SU-DHL-6 (cell line): Measurements from ENCODE around the gene NT5C1A.

Source experiments
- EZH2phosphoT487 ChIP-seq: fragments of 200-600 bp; sonication (generic), shearing (Covaris generic); conservative IDR thresholded peaks from 2 replicates; pipeline ENCODE4 v1.6.1; 2018; ENCODE audit warnings: mild to moderate bottlenecking, antibody characterized with exemption, low read length, moderate library complexity, mixed read lengths
- TF ChIP-seq, protein P1 (sequence below): fragments of 200-600 bp; sonication (generic); IDR thresholded peaks from one replicate; pipeline ENCODE4 v1.5.1; 2017; ENCODE audit warnings: antibody characterized with exemption, mild to moderate bottlenecking, low read length, moderate library complexity; ENCODE audit not compliant: insufficient read depth, poor library complexity, severe bottlenecking

DNA sequence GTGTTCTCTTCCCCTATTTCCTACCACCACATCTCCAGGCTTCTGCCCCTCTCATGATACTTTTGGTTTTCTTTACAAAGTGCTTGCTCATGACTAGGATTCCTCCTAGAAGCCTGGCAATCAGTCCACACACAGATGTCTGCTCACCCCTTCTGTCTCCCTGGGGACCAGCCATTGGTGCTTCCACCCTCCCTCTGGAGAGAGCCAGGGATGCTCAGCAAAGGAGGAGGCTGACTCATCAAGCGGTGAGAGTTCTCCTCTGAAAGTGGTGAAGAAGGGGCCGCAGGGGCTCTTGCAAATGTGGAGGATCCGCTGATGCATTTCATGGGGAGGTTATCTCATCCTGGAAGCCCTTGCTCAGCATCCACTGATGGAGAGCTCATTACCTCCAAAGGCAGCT lies 14.5 kb downstream of the NT5C1A start:
- TF ChIP-seq, protein P1, sequence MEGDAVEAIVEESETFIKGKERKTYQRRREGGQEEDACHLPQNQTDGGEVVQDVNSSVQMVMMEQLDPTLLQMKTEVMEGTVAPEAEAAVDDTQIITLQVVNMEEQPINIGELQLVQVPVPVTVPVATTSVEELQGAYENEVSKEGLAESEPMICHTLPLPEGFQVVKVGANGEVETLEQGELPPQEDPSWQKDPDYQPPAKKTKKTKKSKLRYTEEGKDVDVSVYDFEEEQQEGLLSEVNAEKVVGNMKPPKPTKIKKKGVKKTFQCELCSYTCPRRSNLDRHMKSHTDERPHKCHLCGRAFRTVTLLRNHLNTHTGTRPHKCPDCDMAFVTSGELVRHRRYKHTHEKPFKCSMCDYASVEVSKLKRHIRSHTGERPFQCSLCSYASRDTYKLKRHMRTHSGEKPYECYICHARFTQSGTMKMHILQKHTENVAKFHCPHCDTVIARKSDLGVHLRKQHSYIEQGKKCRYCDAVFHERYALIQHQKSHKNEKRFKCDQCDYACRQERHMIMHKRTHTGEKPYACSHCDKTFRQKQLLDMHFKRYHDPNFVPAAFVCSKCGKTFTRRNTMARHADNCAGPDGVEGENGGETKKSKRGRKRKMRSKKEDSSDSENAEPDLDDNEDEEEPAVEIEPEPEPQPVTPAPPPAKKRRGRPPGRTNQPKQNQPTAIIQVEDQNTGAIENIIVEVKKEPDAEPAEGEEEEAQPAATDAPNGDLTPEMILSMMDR = no peak
- TF ChIP-seq EZH2phosphoT487 = no peak
